Kidney capillary endothelial cell (primary cell): ENCODE data around the gene TRIM65.

Experiments
- DNase-seq: peaks from one replicate; pipeline ENCODE4 v3.0.0-alpha.2; 2018; ENCODE audit warnings: low spot score

The TRIM65 gene, protein sequence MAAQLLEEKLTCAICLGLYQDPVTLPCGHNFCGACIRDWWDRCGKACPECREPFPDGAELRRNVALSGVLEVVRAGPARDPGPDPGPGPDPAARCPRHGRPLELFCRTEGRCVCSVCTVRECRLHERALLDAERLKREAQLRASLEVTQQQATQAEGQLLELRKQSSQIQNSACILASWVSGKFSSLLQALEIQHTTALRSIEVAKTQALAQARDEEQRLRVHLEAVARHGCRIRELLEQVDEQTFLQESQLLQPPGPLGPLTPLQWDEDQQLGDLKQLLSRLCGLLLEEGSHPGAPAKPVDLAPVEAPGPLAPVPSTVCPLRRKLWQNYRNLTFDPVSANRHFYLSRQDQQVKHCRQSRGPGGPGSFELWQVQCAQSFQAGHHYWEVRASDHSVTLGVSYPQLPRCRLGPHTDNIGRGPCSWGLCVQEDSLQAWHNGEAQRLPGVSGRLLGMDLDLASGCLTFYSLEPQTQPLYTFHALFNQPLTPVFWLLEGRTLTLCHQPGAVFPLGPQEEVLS

DNA sequence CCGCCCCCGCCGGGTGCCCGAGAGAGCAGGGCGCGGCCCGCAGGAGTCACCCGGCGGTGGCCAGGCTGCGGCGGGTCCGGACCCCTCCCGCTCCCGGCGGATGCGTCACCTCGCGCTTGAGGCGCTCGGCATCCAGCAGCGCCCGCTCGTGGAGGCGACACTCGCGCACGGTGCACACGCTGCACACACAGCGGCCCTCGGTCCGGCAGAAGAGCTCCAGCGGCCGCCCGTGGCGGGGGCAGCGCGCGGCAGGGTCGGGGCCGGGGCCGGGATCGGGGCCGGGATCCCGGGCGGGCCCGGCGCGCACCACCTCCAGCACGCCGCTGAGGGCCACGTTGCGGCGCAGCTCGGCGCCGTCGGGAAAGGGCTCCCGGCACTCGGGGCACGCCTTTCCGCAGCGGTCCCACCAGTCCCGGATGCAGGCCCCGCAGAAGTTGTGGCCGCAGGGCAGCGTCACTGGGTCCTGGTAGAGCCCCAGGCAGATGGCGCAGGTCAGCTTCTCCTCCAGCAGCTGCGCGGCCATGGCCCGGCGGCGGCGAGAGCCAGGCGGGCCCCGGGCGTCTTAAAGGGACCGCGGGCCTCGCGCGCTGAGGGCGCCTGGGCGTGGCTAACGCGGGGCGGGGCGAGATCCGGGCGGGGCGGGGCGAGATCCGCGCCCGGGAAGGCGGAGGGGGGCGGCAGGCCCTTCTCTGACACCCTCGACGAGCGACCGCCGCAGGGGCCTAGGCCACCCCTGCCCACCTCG, at the start of gene TRIM65:
Gene TRIM65 (minus strand): TSS at position 537 of the 745 bp plus-strand sequence. CDS start 14 bp downstream, at position 523.
- DNase-seq, result peak; percentile 66

DNA sequence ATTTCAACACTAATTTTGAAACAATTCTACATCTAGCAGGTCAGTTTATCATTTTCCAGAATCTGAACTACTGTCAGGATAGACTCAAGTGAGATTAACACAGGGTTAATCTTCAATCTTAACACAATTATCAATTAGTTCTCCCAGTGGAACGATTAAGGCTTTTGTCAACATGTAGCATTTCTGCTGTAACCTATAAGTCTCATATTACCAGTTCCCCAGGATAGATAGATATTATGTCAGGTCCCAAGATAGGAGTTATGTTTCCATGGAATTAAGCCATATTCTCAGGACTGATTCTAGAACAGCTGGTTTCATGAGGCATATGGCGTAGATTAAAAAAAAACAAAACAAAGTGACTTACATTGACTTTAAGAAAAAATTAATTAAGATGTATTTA, 48.5 kb upstream of the TRIM65 start:
- no peak for DNase-seq

DNA sequence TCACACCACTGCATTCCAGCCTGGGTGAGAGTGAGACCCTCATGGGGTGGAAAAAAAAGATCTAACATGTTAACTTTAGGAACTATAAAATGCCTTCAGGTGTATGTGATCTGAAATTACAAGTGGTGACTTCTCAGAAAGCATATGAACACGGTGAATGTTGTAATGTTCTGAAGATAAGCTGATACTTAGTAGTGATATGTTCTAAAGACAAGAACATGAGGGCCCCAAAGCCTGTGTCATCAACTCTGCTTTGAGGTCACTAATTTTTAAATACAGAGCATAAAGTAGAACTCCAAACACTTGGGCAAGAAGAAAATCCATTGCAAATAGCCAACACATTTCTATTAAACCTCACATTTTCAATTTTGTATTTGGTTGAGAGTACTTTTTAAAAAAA, 46.7 kb upstream of the TRIM65 start:
- no peak for DNase-seq

DNA sequence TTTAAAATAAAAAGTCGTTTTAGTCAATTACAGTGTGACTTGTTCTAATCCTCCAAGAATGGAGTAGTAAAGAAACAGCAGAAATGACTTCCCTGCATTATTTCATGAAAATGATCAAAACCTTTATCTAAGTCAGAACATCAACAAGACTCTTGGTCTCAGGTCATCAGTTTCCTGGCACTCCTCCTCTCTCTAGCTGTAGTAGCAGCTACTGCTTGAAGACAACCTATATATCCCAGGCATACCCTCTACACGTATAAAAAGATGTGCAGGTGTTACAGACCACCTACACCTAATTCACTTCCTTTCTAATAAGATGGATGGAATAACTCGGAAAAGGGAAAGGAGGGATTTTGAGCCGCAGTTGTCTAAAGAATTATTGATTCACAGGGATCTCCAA, 45.7 kb upstream of the TRIM65 start:
- DNase-seq, result no peak

DNA sequence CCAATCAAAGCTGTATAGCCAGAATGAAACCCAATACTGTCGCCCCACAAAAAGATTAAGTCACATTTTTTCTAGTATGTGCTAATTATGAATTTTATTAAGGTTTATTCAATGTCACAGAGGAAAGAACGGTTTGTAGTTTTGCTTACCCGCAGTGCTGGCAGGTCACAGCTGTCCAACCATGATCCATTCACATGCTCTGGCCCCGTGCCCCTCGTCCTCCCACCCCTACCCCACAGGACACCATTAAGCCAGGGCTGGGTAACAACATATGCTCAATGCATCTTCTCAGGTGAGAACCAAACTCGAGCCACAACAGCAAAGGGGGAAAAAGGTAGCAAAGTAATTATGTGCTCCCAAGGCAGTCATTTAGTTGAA, 44.7 kb upstream of the TRIM65 start:
- DNase-seq, result no peak

DNA sequence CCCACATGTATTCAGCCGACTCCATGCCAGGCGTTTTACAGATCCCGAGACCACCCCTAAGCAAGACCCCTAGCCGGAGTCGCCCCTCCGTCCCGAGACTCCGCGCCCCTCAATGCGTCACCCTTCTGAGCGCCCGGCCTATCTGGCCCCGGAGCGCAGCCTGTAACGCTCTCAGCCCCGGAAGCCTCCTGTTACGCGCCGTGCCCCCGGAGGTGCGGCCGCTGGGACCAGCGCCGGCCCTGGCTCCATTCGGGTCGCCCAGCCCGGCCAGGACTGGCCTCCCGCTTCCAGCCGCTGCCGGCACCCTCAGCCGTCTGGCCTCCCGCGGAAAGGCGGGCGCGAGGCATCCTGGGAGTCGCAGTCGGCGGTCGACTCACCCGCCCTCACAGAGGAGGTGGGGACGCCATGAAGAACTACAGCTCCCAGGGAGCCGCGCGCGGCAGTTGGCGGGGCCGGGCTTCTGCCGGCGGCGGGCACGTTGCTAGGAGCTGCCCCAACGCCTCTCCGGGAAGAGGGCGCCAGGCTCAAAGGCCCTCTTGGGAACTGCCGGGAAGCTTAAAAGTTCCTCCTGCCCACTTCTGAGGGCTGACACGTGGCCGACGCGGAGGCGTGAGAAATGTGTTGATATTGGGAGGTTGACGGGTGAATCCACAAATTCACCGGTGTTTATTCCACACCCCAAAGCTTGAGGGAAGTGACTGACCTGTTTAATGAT, 44.1 kb upstream of the TRIM65 start, which contains the start of gene FBF1:
Gene FBF1 (minus strand): TSS at position 316 of the 715 bp plus-strand sequence. CDS start 2,893 bp downstream, outside the sequence.
- DNase-seq, result peak; percentile 91

DNA sequence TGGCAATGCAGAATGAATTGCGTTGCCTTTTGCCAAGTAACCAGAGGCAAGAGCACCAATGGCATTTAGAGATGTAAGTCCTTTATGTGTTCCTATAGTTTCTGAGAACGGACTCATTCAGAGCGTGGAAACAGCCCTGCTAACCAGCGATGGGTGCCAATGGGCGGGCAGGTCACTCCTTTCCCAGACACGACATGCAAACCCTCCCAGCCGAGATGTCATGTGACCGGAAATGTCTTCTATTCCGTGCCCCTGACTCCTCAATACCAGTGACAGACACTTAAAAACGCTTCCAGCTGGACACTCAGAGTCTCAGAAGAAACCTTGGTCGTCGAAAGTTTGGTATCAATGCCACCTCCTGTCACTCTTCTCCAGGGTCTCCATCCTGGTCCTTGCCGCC, 40.9 kb upstream of the TRIM65 start:
- DNase-seq, result no peak

DNA sequence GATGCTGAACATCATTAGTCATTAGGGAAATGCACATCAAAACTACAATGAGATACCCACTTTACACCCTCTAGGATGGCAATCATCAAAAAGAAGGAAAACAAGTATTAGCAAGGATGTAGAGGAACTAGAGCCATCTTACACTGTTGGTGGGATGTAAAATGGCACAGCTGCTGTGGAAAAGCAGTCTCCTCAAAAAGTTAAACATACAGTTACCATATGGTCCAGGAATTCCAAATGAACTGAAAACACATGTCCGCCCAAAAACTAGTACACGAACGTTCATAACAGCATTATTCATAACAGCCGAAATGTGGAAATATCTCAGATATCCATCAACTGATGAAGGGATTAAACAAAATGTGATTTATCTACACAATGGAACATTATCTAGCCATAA, 37.1 kb upstream of the TRIM65 start:
- no peak for DNase-seq

DNA sequence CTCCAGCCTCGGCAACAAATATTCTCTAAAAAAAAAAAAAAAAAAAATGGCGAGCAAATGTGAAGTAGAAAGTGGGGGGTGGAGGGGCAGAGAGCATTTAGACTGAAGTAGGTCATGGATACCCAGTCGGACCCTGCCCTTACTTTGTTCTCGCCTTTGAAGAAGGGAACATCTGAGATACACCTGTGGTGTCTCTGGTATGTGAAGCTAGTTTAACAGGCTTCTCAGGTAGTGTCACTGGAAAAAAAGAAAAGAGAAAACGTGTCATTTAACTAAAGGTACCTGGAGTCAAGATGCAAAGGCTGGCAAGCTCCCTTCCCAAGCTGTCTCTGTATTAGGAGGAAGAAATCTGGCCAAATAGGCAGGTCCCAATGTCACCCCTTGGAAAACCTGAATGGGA, 36.1 kb upstream of the TRIM65 start:
- DNase-seq, result no peak

DNA sequence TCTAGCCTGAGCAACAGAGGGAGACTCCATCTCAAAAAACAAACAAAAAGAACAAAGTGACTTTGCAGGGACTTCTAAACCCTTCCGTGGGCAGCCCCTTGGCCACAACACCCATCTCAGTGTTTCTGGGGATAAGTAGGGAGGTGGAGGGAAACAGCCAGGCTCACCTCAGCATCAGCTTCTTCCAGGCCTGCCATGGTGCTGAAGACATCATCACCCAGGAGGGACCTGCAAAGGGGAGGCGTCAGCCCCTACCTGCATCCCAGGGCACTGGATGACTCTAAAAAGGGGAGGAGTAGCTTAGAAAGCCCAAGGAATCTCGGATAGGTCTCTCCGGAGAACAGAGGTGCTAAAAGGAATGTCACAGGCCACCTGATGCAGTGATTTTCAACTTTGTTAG, 34.3 kb upstream of the TRIM65 start:
- DNase-seq, result no peak

DNA sequence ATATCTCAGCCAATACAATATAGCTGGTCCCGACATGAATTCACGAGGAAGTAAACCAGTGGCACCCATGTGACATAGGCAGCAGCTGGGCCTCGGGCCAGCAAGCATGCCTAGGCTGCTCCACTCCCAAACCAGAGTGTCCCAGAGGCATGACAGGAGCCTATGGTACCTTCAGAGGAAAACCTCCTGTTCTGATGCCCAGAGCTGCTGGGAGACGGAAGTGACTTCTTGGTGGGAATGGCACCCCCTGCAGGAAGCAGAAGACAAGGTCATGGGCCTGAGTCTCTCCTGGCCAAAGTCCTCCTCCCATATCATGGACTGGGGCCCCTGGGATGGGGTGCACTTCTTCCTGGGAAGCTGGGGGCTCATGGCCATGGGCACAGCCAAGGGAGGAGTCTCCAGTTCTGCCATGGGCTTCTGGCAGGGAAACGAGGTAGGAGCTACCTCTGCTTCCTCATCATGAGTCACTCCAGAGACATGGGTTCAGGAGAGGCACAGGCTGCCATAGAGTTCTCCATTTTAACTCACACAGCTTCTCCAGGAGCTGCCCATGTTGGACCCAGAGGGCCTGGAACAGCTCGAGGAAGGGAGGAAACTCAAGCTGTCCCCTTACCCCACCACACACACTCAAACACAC, 30.7 kb upstream of the TRIM65 start:
- DNase-seq, result no peak

DNA sequence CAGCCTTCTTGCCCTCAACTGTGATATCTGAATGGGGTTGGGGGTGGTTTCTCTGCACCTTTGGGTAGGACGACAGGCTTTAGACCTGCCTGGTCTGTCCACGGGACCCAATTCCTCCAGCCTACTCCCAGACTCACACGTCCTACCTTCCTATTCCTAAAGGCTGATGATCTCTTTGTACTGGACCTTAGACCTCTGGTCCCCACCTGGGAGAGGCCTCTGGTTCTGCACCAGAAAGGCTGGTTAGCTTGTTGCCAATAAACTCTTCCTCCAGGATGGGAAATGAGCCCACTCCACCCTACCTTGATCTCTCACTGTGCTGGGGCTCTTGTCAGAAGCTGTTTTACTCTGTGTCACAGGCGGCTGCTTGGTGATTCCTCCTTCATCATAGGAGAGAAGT, 29.7 kb upstream of the TRIM65 start:
- no peak for DNase-seq

DNA sequence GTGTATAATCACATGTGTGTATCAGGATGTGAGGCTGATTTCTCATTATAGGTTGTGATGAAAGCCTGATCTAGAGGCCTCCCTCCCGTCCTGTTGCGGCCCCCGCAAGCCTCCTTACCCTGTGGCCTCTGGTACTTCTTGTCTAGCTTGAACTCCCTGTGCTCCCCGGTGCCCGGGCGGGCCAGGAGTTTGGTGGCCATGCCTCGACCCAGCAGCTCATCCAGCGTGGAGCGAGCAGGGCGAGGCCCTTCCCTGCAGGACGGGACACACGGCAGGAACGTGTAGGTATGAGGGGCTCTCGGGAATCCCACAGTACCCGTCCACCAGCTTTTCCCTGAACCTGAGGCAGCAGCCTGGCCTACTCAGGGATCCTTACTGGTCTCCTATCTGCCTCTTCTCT, 29.2 kb upstream of the TRIM65 start:
- DNase-seq, result no peak

DNA sequence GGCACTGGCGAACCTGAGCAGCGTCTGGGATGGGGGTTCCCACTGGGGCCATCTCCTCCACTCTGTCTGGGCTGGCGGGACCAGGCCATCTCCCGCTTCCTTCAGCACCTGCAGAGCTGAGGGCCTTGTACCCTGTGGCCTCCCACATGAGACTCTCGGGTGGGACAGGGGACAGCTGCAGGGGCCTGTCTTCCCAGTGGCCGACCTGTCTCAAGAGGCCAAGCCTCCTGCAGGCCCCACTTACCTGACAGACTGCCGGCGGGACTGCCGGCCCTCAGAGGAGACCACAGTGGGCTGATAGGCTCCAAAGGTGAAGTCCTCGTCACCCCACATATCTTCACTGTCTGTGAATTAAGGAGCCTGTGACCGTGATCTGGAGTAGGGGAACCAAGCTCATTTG, 28.4 kb upstream of the TRIM65 start:
- no peak for DNase-seq

DNA sequence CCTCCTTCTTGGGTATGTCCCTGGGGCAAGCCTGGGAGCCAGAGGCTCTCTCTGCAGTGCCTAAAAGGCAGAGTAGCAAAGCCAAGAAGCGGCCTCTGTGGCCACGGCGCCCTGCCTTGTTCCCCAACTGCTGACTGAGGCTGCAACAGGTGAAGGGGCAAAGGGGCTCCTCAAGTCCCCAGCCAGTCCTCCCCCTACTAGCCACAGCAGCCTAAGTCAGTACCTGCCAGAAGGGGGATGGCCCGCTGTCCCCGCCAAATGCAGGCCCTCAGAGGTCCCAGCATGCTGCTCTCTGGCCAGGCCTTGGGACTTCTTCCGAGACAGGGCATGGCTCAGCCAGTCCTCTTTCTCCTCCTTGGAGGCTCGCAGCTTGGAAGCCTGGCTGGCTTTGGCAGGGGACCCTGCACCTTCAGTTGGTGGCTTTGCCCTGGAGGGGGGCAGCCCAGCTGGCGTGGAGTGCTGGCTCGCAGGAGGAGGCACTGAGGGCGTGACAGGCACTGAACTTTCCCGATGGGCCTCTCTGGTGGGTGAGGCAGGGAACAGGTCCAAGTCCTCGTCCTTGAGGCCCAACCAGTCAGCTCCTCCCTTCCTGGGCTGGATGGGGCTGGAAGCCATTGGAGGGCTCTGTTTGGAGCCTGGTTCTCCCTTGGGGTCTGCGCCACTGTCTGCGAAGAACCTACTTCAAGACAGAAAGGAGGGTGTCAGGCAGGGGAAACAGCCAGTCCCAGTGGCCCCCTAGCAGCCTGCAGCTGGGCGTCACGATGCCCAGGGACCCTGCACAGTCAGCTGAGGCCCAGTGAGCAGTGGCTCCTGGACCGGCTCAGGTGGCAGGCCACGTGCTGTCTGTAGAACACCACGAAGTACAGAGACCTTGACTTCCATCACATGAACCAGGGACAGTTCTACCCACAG, 26.5 kb upstream of the TRIM65 start:
- DNase-seq, result no peak

DNA sequence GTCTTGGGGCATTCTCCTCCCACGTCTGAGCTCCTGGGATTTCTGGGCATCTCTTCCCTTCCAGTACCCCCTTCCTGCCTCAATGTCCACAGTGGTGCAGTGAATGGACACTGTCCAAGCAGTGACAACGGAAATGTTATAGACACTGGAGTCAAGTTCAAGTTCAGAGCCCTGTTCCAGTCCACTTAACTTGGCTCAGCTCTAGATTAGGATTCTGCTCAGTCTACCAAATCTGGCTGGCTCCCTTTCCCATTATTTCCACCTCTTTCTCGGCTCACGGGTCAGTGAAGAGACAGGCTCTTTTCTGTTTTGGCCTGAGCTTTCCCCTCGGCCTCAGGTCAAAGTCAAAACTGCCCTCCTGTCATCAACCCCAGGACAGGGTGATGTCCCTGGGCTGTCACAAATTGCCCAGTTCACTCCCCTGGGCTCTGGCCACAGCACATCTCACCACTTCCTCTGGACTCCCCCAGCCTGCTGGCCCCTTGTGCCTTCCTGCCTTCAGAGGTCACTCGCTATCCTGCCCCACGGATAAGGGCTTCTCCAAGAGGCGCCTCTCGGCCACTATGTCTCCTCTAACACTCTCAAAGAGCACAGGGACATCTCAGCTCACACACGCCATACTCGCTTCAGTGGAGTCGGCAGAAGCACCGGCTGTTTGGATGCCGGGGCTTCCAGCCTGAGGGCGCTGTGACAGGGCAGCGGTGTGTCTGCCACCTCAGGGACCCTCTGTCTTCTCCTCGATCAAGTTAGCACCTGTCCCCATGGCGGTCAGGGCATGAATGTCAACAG, 25.6 kb upstream of the TRIM65 start:
- no peak for DNase-seq

DNA sequence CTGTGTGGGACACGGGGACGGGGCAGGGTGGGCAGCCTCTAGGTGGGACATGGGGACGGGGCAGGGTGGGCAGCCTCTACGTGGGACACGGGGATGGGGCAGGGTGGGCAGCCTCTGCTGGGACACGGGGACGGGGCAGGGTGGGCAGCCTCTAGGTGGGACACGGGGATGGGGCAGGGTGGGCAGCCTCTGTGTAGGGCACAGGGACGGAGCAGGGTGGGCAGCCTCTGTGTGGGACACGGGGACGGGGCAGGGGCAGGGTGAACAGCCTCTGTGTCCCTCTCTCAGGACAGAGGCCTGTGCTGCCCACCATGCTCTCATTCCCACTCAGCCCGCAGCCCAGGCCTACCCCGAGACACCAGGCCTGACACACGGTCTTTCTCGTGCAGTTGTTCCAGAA, 24.8 kb upstream of the TRIM65 start:
- no peak for DNase-seq

DNA sequence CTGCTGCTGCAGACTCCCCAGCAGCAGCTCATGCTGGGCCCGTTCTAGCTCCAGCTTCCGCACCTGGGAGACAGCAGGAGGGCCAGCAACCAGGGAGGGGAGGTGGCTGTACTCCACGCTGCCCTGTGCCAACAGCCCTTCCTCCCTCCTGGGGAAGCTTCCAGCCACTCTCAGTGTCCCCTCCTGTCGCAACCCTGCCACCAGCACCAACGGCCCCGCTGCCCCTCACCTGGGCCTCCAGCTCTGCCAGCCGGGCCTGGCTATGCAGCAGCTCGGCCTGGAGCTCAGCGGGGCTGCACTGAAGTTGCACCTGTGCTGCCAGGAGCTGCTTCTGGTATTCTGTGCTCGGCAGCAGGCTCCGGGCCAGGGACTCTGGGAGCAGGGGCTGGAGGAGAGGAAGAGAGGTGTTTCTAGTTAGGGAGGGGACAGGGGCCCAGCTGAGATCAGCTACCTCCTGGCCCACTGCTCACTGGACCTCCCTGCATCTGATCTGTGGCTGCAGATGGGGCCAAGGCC, 23.4 kb upstream of the TRIM65 start:
- DNase-seq, result no peak

DNA sequence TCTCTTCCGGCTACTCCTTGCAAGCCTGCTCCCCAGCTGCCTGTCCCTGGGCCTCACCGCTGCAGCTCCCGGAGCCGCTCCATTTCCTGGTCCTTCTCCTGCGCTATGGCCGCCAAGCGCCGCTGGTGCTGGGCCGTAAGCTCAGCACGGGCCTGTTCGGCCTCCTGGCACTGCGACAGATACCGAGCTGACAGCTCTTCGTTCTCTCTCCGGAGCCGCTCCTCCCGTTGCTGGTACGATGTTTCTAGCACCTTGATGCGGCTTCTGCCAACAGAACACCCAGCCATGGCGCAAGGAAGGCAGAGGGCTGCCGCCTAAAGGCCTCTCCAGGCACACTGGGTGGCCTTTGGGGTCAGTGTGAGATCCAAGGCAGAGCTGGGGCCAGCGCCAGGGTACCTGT, 22.9 kb upstream of the TRIM65 start:
- DNase-seq, result no peak

DNA sequence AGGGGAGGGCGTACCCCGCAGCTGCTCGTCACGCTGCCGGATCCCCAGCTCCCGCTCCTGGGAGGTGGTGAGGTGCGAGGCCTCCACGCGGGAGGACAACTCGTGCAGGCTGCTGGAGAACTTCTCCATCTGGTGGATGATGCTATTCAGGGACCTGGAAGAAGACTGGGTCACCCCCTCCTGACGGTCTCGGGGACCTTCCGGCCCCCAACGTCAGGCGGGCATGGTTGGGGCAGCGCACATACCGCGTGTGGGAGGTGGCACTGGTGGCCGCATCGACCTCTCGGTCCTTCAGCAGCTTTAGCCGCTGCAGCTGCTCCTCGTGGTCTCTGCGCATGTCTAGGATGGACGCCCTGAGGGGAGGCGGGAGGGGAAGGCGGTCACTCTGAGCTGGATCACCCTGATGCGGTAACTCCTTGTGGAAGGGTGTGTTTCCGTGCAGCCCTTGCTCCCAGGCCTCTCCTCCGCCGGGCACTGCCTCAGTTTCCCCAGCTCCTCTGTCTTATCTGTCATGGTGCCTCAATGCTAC, 21.2 kb upstream of the TRIM65 start:
- no peak for DNase-seq
